HepG2 (cell line): Measurements from ENCODE around the gene BIRC7. TPM values are rescaled to one million over a fixed set of nuclear protein-coding genes. Genes with fewer than 3 reads are reported as not detected.

ENCODE experiments used
- AGO2 ChIP-seq: fragments of 200-400 bp; formaldehyde crosslinking; optimal IDR thresholded peaks from 2 replicates; pipeline ENCODE3; 2017; ENCODE audit warnings: mild to moderate bottlenecking, low read depth, low read length, moderate library complexity
- ATAD3A ChIP-seq: sonication (generic); formaldehyde crosslinking; IDR thresholded peaks from 2 replicates; pipeline ENCODE4 v1.4.0; 2020; ENCODE audit warnings: missing genetic modification reagents
- ATF7-NPFF ChIP-seq: sonication (generic); formaldehyde crosslinking; IDR thresholded peaks from 2 replicates; pipeline ENCODE4 v1.8.1; 2023; ENCODE audit warnings: mild to moderate bottlenecking, low read depth, missing genetic modification reagents, moderate library complexity
- CEBPG ChIP-seq: IDR thresholded peaks from 2 replicates; pipeline ENCODE4 v1.6.1; 2016
- CEBPZ ChIP-seq: IDR thresholded peaks from 2 replicates; pipeline ENCODE4 v1.6.1; 2012; ENCODE audit warnings: low read length, improper control_type of control experiment
- CHD2 ChIP-seq: IDR thresholded peaks from 2 replicates; pipeline ENCODE4 v1.6.1; 2011; ENCODE audit warnings: low read depth, low read length, improper control_type of control experiment
- DNMT3B ChIP-seq: conservative IDR thresholded peaks from 2 replicates; pipeline ENCODE4 v1.6.1; 2016; ENCODE audit warnings: missing biosample characterization, control low read depth
- IKZF5 ChIP-seq: IDR thresholded peaks from 2 replicates; pipeline ENCODE4 v1.6.1; 2018; ENCODE audit warnings: missing genetic modification reagents, mild to moderate bottlenecking, missing compliant biosample characterization
- KLF13 ChIP-seq: sonication (generic); formaldehyde crosslinking; IDR thresholded peaks from 2 replicates; pipeline ENCODE4 v1.4.0; 2020; ENCODE audit warnings: mild to moderate bottlenecking, missing genetic modification reagents
- MLLT10 ChIP-seq: sonication (generic); formaldehyde crosslinking; IDR thresholded peaks from 2 replicates; pipeline ENCODE4 v1.4.0; 2020; ENCODE audit warnings: missing genetic modification reagents
- PRDM10 ChIP-seq: sonication (generic); formaldehyde crosslinking; IDR thresholded peaks from 2 replicates; pipeline ENCODE4 v1.4.0; 2020; ENCODE audit warnings: low read depth, missing genetic modification reagents
- SPEN ChIP-seq: sonication (generic); formaldehyde crosslinking; IDR thresholded peaks from 2 replicates; pipeline ENCODE4 v1.5.1; 2020; ENCODE audit warnings: low read depth, mild to moderate bottlenecking, missing genetic modification reagents
- TEF ChIP-seq: sonication (generic); formaldehyde crosslinking; IDR thresholded peaks from 2 replicates; pipeline ENCODE4 v1.5.0; 2020; ENCODE audit warnings: missing genetic modification reagents
- ZBTB21 ChIP-seq: sonication (generic); formaldehyde crosslinking; IDR thresholded peaks from 2 replicates; pipeline ENCODE4 v1.4.0; 2020; ENCODE audit warnings: missing genetic modification reagents
- ZBTB7B ChIP-seq: sonication (generic); formaldehyde crosslinking; IDR thresholded peaks from 2 replicates; pipeline ENCODE4 v1.4.0; 2020; ENCODE audit warnings: missing genetic modification reagents
- ZNF224 ChIP-seq: sonication (generic); formaldehyde crosslinking; IDR thresholded peaks from 2 replicates; pipeline ENCODE4 v1.5.0; 2020; ENCODE audit warnings: mild to moderate bottlenecking, missing genetic modification reagents
- ZNF556 ChIP-seq: sonication (generic); formaldehyde crosslinking; IDR thresholded peaks from 2 replicates; pipeline ENCODE4 v1.4.0; 2020; ENCODE audit warnings: mild to moderate bottlenecking, missing genetic modification reagents, borderline replicate concordance
- ZNF563 ChIP-seq: sonication (generic); formaldehyde crosslinking; IDR thresholded peaks from 2 replicates; pipeline ENCODE4 v1.8.0; 2022; ENCODE audit warnings: mild to moderate bottlenecking, moderate library complexity, missing genetic modification reagents
- ZNF709 ChIP-seq: sonication (generic); formaldehyde crosslinking; IDR thresholded peaks from 2 replicates; pipeline ENCODE4 v1.5.0; 2020; ENCODE audit warnings: mild to moderate bottlenecking, missing genetic modification reagents
- ZNF768 ChIP-seq: sonication (generic); formaldehyde crosslinking; IDR thresholded peaks from 2 replicates; pipeline ENCODE4 v1.4.0; 2020; ENCODE audit warnings: missing genetic modification reagents
- ZNF788 ChIP-seq: sonication (generic); formaldehyde crosslinking; IDR thresholded peaks from 2 replicates; pipeline ENCODE4 v1.5.0; 2020; ENCODE audit warnings: mild to moderate bottlenecking, missing genetic modification reagents, borderline replicate concordance
- ZSCAN20 ChIP-seq: sonication (generic); formaldehyde crosslinking; IDR thresholded peaks from 2 replicates; pipeline ENCODE4 v1.4.0; 2020; ENCODE audit warnings: missing genetic modification reagents, mild to moderate bottlenecking, borderline replicate concordance
- polyA plus RNA-seq, 8 experiments: library from polyadenylated mRNA; depleted of rRNA in 3 of 8; stranded (reverse) in 7 of 8; unstranded in 1 of 8; fragments of >200 nt; fragmentation: Illumina TruSeq in 4 of 8; extraction: Trizol in 4 of 8; gene quantifications; 2 replicates each; pipeline versions ENCODE4 v1.2.1 to v1.2.3, GENCODE V29; 2011 to 2016; ENCODE audit warnings: low read depth in 4 of 8, missing spikeins in 1 of 8, mixed read lengths in 1 of 8; ENCODE audit not compliant: insufficient read depth in 1 of 8
- total RNA-seq, 5 experiments: library from RNA; depleted of rRNA; stranded (reverse); fragments of >200 nt; fragmentation: Illumina TruSeq; extraction: Trizol; gene quantifications; 2 replicates each; pipeline ENCODE4 v1.2.3, GENCODE V29; 2016; ENCODE audit warnings: low read depth in 1 of 5

Gene BIRC7
- total and polyA plus RNA-seq, 2 of the 13 experiments (the other 11 are each of a cell fraction or from before 2014, with no cell fraction given) = 0.27 to 5.1 TPM

GRCh38 chr20:63273635-63274380, 38.1 kb downstream of the BIRC7 start (continued):
- 0 out of 2 replicates have a peak, but pooled peaks have one; percentile 34 for TF ChIP-seq PRDM10 (CRISPR knock-in tag)
- TF ChIP-seq CEBPZ = no peak
- TF ChIP-seq KLF13 (CRISPR knock-in tag) = no peak
- no peak for TF ChIP-seq ZNF556
- 0 out of 2 replicates have a peak, but pooled peaks have one; percentile 16 for TF ChIP-seq CHD2
- TF ChIP-seq ZNF709 (CRISPR knock-in tag) = no peak
- no peak for TF ChIP-seq ATF7-NPFF (CRISPR knock-in tag)
- TF ChIP-seq ZNF563 = no peak
- no peak for TF ChIP-seq SPEN (CRISPR knock-in tag)
- no peak for TF ChIP-seq TEF (CRISPR knock-in tag)
- peak; percentile 19; the same call in 1 of the 2 replicates for TF ChIP-seq ZNF768
- TF ChIP-seq ATAD3A (CRISPR knock-in tag) = 0 out of 2 replicates have a peak, but pooled peaks have one; percentile 71
- no peak for TF ChIP-seq ZNF224 (CRISPR knock-in tag)
- TF ChIP-seq ZBTB7B = peak; percentile 48
- TF ChIP-seq AGO2 = no peak
- peak; percentile 69; the same call in 1 of the 2 replicates for TF ChIP-seq DNMT3B
- no peak for TF ChIP-seq ZSCAN20 (CRISPR knock-in tag)
- TF ChIP-seq IKZF5 (CRISPR knock-in tag) = peak; percentile 32; the same call in 1 of the 2 replicates
- no peak for TF ChIP-seq ZNF788 (CRISPR knock-in tag)
- TF ChIP-seq MLLT10 (CRISPR knock-in tag) = no peak
- peak; percentile 32 for TF ChIP-seq ZBTB21
- 0 out of 2 replicates have a peak, but pooled peaks have one; percentile 3 for TF ChIP-seq CEBPG (CRISPR knock-in tag)
